AG04450 (cell line): ENCODE data around the gene ATP6V0A1. TPM values are rescaled to one million over a fixed set of nuclear protein-coding genes. Genes with fewer than 3 reads are reported as not detected.
A peak's percentile ranks its signal among the peaks of the same experiment; 100 is the strongest.

ENCODE experiments used
- CTCF ChIA-PET: fragments of 300-600, 350-600 bp; formaldehyde crosslinking; extraction: SDS; loops from one replicate; lab custom pipeline; 2022; ENCODE audit warnings: antibody characterized with exemption, inconsistent platforms; lab: Charles Lee
- POLR2A ChIA-PET: fragments of 350-600 bp; formaldehyde crosslinking; extraction: SDS; loops from one replicate; lab custom pipeline; 2021; ENCODE audit warnings: antibody characterized with exemption, inconsistent platforms; lab: Yijun Ruan, JAX
- DNase-seq: peaks from one replicate; pipeline ENCODE4 v3.0.0-alpha.2; 2011; ENCODE audit warnings: low read depth, low spot score
- H3K27ac ChIP-seq: one replicate; pipeline ENCODE4 v1.5.1; 2012; ENCODE audit warnings: low read depth, low read length, control low read depth
- H3K27me3 ChIP-seq: one replicate; pipeline ENCODE4 v1.6.0; 2012; ENCODE audit warnings: low read length; ENCODE audit not compliant: control insufficient read depth, insufficient read depth
- H3K4me3 ChIP-seq: 2 replicates; pipeline ENCODE4 v1.5.1; 2011; ENCODE audit warnings: mild to moderate bottlenecking, low read depth, low read length, control low read depth
- H3K9me3 ChIP-seq: 2 replicates; pipeline ENCODE4 v1.5.1; 2012; ENCODE audit warnings: low read length; ENCODE audit not compliant: control insufficient read depth, insufficient read depth
- CTCF ChIP-seq: IDR thresholded peaks from 2 replicates; pipeline ENCODE4 v1.5.1; 2011; ENCODE audit warnings: low read depth, low read length, control low read depth, inconsistent platforms
- polyA plus RNA-seq: library from polyadenylated mRNA; depleted of rRNA; stranded (reverse); fragments of >200 nt; gene quantifications from 2 replicates; pipeline ENCODE4 v1.2.3, GENCODE V29; 2011

ATP6V0A1 gene
- polyA plus RNA-seq, 1 experiment: 22.3 TPM

- Histone ChIP-seq H3K27me3 (no peaks in the 10 kb centered on the region), H3K27ac (peak overlapping the region; percentile 96), H3K4me3 (peak overlapping the region; percentile 99), H3K9me3 (peaks cover 12% of the 10 kb centered on the region; the same call in 1 of the 2 replicates)
- ChIA-PET CTCF (interaction anchor here (0.6 to 1.0 kb wide), 3 partner anchors 16 to 108 kb away, joined by 3 to 6 read pairs (median 3); no protein-coding TSS in a partner anchor), POLR2A (interaction anchor here (1.3 to 2.1 kb wide), 10 partner anchors 8 to 114 kb away, joined by 5 to 68 read pairs (median 10); partner anchors contain the start of genes NAGLU and STAT3)
- DNase-seq: no peak
- TF ChIP-seq CTCF: no peak
Measured at GRCh38 chr17:42421507-42422338, 37.0 kb upstream of the ATP6V0A1 start.

- no peak for DNase-seq
- Histone ChIP-seq H3K9me3 (peaks cover 12% of the 10 kb centered on the region; the same call in 1 of the 2 replicates), H3K27ac (peak overlapping the region; percentile 96), H3K27me3 (no peaks in the 10 kb centered on the region), H3K4me3 (peak overlapping the region; percentile 99)
- ChIA-PET CTCF (interaction anchor here (0.6 to 1.7 kb wide), 9 partner anchors 9 to 200 kb away, joined by 3 to 6 read pairs (median 3); partner anchors contain the start of gene NAGLU), POLR2A (interaction anchor here (0.9 to 2.1 kb wide), 23 partner anchors 9 to 174 kb away, joined by 3 to 68 read pairs (median 8); partner anchors contain the start of genes NAGLU and STAT3)
- no peak for TF ChIP-seq CTCF
Measured at GRCh38 chr17:42422412-42422957, 36.2 kb upstream of the ATP6V0A1 start.

GRCh38 chr17:42422958-42423712, 35.5 kb upstream of the ATP6V0A1 start, which contains the start of gene CAVIN1:
CAVIN1 (minus strand) TSS chr17:42423256; CDS start chr17:42423097, 159 bp downstream.
- H3K9me3 ChIP-seq: peaks cover 12% of the 10 kb centered on the region; the same call in 1 of the 2 replicates
- TF ChIP-seq CTCF: no peak
- H3K27ac ChIP-seq: peak within 1 kb of the TSS; percentile 96
- H3K27me3 ChIP-seq: no peaks in the 10 kb centered on the region
- POLR2A ChIA-PET: interaction anchor here (0.7 to 2.1 kb wide), 27 partner anchors 8 to 175 kb away, joined by 3 to 68 read pairs (median 7); partner anchors contain the start of genes NAGLU and STAT3
- CTCF ChIA-PET: interaction anchor here (0.9 to 1.7 kb wide), 8 partner anchors 9 to 201 kb away, joined by 3 to 6 read pairs (median 4); partner anchors contain the start of gene NAGLU
- DNase-seq: peak; percentile 97
- H3K4me3 ChIP-seq: peak within 1 kb of the TSS; percentile 99

- no peaks in the 10 kb centered on the region for H3K27me3 ChIP-seq
- TF ChIP-seq CTCF: no peak
- CTCF ChIA-PET: interaction anchor here (1.3 to 1.7 kb wide), 7 partner anchors 8 to 202 kb away, joined by 3 to 6 read pairs (median 3); partner anchors contain the start of gene NAGLU
- H3K27ac ChIP-seq: peak overlapping the region; percentile 81
- H3K9me3 ChIP-seq: peaks cover 12% of the 10 kb centered on the region; the same call in 1 of the 2 replicates
- peak overlapping the region; percentile 53 for H3K4me3 ChIP-seq
- POLR2A ChIA-PET: interaction anchor here (0.7 to 2.1 kb wide), 23 partner anchors 8 to 175 kb away, joined by 3 to 68 read pairs (median 7); partner anchors contain the start of genes NAGLU and STAT3
- DNase-seq: no peak
Measured at GRCh38 chr17:42423766-42424165, 34.9 kb upstream of the ATP6V0A1 start.
